Measurements from ENCODE around the gene HPSE2.
"Not testable (repeated sequence)": the region's sequence is repeated elsewhere in the genome, so short reads cannot be mapped to it uniquely, and the experiment has no call there.

HPSE2 gene

DNA sequence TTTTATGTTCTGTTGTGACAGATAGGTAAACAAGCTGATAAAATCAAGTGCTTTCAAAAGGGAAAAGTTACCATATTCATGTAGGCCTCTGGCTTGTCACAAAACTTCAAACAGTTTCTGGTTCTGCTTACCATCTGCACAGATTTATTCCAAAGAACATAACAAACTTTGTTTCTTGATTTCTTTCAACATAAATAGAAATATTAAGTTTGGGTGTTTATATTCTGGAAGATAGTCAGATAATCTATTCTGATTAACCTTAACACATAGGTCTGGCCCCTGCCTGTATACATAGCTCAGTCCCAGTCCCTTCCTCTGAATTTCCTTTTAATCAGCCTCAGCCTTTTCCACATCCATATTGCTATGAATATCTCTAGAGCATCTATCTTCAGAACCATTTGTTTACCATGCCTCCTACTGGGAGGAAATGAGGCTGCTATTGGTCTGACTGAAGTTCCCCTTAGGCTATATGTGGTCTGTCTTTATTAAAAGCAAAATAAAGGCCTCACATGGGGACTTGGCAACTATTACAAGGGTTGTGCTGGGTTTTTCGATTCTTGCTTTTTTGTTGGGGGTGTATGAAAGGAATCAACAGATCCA is 319.0 kb downstream of the HPSE2 start:
- no peak for DNase-seq

DNA sequence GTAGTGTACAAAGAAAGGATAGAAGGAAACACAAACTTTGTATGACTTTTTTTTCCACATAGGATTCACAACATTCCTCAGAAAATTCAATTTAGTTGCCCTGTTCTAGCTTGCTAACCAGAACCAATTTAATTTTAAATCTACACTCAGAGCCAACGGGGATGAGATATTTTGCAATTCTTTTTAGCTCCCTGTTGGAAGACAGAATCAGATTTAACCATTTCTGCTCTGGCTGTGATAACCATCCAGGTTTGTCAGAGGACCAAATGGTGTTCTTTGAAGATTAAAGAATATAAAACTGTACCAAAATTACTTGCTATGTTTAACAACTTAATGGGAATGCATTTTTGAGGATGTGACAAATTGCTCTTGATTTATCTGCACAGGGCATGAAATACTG is 319.7 kb downstream of the HPSE2 start:
- no peak for DNase-seq

DNA sequence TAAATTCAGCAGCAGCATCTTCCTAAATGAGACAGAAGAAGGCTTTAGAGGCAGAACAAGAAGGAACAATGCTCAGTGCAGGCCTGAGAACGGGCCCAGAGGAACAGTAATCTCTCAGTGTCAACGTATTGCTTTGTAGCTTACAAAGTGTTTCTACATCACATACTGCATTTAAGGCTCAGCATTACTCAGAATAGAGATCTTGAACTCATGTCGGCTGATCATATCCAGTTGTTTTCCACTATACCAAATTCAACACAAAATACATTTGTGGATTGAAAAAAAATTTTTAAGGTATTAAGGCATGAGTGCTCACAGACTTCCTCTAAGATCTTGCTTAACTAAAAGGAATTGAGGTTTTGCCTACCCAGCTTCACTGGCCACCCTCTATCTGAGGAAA is 325.1 kb downstream of the HPSE2 start:
- no peak for DNase-seq

DNA sequence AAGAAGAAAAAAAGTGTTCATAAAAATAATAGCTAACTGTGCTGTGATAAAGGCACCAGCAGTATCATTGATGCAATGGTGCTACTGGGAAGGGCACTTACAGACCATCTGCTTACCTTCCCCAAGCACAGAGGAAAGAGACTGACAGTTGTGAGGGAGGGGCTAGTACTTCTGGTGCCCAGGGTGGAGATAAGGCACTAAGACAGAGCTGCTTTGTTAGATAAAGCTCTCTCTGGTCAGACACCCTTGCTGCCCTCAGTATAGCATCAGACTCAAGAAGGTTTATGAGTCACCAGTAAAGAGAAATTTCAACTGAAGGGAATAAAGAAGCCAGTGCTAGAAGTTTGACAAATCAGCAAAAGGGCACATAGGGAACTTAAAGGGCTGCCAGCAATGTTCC is 325.6 kb downstream of the HPSE2 start:
- no peak for DNase-seq

GRCh38 chr10:98908868-98909267 is 326.8 kb downstream of the HPSE2 start:
- DNase-seq: no peak

- DNase-seq: not testable (repeated sequence)
These were observed 327.4 kb downstream of the HPSE2 start for GRCh38 chr10:98908247-98908646.

- no peak for DNase-seq
These were observed 334.1 kb downstream of the HPSE2 start for GRCh38 chr10:98901441-98902110.

DNA sequence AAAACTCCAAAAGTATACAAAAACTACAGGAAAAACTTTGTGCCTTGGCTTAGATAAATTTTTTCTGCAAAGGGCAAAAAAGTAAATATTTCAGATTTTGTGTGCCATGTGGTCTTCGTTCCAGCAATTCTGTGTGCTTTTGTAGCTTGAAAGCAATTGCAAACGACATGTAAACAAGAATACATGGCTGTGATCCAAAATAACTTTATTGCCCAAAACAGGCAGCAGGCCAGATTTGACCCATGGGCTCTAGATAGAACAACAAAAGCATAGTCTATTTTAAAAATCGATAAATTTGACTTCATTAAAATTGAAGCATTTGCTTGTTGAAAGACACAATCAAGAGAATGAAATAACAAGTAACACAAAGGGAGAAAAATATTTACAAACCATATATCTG is 336.6 kb downstream of the HPSE2 start:
- no peak for DNase-seq

DNA sequence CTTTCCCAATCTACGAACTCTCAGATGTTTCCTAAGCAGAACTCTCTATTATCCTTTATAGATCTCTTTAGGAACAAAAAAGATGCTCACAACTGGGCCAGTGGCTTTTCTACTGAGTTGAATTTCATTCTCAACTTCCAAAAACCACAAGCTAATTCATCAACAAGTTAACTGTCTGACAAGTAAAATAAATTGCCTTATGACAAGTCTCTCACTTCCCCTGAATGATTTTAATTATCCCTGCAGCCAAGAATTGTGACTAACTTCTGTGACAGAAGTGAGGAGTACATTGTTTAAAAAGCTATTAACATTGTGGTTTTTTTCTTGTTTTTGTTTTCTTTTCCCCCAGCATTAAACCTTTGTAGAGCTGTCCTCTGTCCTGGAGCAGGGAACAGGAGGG is 343.1 kb downstream of the HPSE2 start:
- DNase-seq: no peak

DNA sequence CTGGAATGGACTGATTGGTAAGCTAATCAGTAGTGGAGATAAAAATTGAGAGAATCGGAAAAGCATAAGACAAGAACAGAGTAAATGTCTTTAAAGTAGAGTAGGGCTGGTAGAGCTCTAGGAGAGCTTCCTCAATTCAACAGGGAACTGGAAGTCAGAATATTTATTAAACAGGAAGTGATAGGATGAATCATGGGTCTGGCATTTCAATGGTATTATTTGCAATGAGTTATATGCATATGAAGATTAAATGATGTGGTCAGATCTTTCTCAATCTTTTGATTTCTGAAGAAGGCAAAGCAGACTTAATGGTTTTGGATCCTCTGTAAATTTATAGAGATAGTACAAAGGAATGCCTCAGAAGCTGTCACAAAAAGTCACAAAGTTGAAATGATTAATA is 349.0 kb downstream of the HPSE2 start:
- no peak for DNase-seq

DNA sequence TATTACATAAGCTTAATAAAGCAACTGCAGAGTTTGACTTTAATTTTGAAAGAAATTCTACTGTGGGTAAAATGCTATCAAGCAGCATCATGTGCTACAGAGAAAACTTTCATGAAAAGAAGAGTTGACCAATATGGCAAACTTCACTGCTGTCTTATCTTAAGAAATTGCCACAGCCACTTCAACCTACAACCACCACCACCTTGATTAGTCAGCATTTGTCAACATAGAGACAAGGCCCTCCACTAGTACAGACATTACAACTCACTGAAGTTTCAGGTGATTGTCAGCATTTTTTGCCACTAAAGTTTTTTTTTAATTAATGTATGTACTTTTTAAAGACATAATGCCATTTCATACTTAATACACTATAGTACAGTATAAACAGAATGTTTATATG is 350.3 kb downstream of the HPSE2 start:
- DNase-seq: no peak

DNA sequence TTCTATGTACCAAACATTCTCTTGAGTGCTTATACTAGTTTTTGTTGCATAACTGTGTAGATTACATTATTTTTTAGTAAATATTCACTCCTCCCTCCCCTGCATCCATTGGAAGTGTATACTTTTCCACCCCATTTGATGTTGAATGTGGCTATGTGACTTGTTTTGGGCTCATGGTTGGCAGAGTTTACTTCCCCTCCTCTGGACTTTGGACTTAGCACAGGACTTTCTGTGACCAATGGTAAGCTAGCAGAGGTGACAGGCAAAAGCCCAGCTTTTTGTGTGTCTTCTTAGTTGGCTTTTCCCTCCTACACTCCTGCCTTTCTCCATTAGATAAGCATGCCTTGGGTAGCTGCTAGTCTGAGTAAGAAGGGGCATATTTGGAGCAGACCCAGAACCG is 353.9 kb downstream of the HPSE2 start:
- DNase-seq: no peak

DNA sequence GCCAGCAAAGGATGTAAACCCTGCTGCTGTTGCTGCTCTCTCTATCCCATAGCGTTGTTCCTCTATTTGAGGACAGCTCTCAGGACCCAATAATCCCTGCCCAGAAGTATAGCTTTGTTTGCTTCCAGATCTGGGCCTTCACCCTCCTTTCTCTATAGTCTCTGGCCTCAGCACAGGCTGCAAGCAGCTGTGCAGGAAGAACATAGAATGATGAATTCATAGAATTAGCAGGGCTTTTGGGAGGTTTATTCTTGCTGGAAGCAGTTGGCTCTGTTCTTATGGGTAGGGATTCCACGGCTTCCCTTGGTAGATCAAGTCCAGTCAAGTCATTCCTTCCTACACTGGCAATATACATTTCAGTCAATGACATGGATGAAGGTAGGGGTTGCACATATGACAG is 354.7 kb downstream of the HPSE2 start:
- DNase-seq: no peak

GRCh38 chr10:98878921-98879320 is 356.7 kb downstream of the HPSE2 start:
- DNase-seq: no peak

DNA sequence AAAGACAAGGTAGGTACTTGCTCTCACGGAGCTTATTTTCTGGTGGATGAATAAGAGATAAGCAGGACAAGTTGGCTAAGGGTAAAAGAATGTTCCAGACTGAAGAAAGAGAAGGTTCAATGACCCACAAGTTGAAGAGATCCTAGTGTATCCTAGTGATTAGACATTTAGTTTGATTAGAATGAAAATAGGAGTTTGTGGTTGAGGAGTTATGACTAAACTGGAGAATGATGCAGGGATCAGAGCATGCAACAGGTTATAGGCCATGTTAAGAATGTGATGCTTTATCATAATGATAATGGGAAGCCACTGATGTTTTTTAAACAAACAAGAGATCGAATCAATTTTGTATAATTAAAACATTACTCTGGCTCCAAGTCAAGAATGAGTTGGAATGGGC is 357.2 kb downstream of the HPSE2 start:
- DNase-seq: no peak

DNA sequence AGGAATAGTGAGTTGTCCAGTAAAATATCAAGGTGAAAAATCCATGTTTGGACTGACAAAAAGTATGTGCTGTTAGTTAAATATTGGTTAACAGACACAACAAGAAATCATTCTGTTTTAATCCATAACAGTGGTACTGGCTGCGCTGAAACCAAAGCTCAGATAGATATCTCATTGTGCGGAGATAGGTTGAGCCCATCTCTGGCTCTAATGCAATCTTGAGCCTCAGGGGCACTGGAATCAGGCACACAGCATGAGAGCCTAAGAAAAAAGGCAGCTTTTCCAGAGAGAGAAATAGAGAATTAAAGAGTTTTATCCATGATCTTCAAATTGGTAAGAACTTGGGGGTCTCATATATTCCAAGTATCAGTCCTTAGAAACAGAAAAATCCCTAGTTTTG is 373.7 kb downstream of the HPSE2 start:
- no peak for DNase-seq

DNA sequence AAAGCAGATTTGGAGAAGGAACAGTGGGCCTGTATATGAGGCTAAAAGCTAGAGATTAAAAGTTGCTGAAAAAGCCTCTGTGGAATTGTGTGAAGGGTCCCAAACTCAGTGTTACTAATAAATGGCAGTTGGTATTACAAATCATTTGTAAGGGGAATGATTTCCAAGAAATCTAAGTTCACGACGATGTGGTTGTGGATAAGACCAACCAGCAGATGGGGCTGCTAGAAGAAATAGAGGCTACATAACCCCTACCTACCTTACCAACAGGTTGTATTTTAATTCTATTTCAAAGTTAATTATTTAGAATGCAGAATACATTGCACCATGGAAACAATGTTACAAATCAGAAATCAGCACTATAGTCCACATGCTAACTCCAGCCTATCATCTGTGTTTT is 377.1 kb downstream of the HPSE2 start:
- DNase-seq: no peak

DNA sequence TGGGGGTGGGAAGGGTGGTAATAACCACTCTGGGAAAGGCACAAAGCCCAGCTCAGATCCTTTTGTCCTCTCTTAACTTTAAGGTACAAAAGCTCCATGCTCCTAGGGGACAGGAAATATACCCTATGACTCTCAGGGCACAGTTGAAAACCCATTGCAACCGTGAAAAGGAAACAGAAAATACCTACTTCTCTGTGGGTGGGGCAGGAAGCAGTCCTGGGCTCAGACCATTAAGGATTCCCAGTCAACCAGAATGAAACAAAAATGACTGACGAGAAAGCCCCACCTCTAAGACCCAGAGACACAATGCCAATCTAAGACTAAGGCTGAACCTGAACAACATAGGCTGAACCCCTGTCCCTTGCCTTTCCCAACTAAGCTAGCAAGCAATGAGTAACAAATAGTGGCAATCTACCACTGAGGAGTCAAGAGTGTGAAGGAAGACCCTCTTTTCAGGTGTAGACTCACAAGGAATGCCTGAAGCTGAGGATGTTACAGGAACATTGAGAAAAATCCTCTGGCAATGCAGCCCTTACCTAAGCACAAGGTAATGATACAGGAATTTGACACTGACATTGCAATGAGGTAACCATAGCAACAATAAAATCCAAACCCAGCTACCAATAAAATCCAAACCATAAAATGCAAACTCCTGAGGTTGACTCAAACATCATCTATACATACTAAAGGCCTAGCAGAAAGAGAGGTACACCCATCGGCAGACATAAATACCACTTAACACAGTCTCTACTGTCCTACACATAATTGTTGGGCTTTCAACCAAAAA is 380.1 kb downstream of the HPSE2 start:
- no peak for DNase-seq

GRCh38 chr10:98852686-98853085 is 383.0 kb downstream of the HPSE2 start:
- no peak for DNase-seq

GRCh38 chr10:98848361-98848760 is 387.3 kb downstream of the HPSE2 start:
- DNase-seq: no peak

- no peak for DNase-seq
These were observed 388.9 kb downstream of the HPSE2 start for GRCh38 chr10:98846787-98847186.

DNA sequence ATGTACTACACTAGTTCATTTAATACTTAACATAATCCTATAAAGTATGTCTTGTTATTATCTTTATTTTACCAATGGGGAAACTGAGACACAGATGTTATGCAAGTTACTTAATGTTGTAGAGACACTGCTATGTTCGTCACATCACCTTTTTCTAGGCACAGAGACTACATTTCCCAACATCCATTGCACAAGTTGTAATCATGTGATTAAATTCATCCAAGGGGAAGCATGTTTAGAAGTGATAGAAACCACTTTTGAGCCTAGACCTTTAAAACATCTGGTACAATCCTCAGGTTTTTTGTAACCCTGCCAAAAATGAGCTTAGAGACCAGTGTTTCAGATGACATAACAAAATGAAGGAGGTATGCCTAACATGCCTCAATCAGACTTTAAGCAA is 402.1 kb downstream of the HPSE2 start:
- DNase-seq: no peak

GRCh38 chr10:98832738-98833137 is 402.9 kb downstream of the HPSE2 start:
- no peak for DNase-seq

DNA sequence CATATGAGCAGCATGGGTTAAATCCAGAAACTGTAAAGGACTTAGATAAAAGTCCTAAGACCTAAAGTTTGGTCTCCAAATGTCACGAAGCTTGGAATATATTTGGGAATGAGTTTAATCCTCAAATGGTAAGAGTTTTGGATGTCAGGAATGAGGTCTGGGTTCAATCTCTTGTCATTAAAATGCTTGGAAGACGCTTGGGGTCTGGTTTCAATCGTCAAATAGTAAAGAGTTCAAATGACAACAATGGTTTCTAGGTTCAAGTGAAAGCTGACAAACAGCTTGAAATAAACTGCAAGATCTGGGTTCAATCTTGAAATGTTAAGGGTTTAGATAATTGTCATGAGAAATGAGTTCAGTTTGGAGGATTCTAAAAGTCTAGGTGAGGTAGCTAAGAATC is 403.5 kb downstream of the HPSE2 start:
- no peak for DNase-seq
